Measurements from ENCODE around the gene RFX2. TPM values are rescaled to one million over a fixed set of nuclear protein-coding genes. Genes with fewer than 3 reads are reported as not detected.
"Not testable (repeated sequence)": the region's sequence is repeated elsewhere in the genome, so short reads cannot be mapped to it uniquely, and the experiment has no call there.

RFX2 gene
- total RNA-seq, 1 donor = 81.1 TPM

- DNase-seq (ENCODE audit: low read depth in 2 of 3, low spot score in 2 of 3) = no peak
Observed at GRCh38 chr19:6042776-6043726, 67.2 kb downstream of the RFX2 start.

GRCh38 chr19:6041991-6042481 lies 68.3 kb downstream of the RFX2 start:
- no peak for DNase-seq (ENCODE audit: low read depth in 2 of 3, low spot score in 2 of 3)

- no peak for DNase-seq (ENCODE audit: low read depth in 2 of 3, low spot score in 2 of 3)
Observed at GRCh38 chr19:6041071-6041470, 69.2 kb downstream of the RFX2 start.

GRCh38 chr19:6039566-6040225 lies 70.6 kb downstream of the RFX2 start:
- DNase-seq (ENCODE audit: low read depth in 2 of 3, low spot score in 2 of 3) = no peak

- DNase-seq (ENCODE audit: low read depth in 2 of 3, low spot score in 2 of 3) = no peak
Observed at GRCh38 chr19:6038634-6039405, 71.5 kb downstream of the RFX2 start.

- DNase-seq (ENCODE audit: low read depth in 2 of 3, low spot score in 2 of 3) = no peak
Observed at GRCh38 chr19:6035026-6035425, 75.3 kb downstream of the RFX2 start.

GRCh38 chr19:6034512-6034911 lies 75.8 kb downstream of the RFX2 start:
- no peak for DNase-seq (ENCODE audit: low read depth in 2 of 3, low spot score in 2 of 3)

- DNase-seq (ENCODE audit: low read depth in 2 of 3, low spot score in 2 of 3) = no peak
Observed at GRCh38 chr19:6033744-6034264, 76.5 kb downstream of the RFX2 start.

- no peak for DNase-seq (ENCODE audit: low read depth in 2 of 3, low spot score in 2 of 3)
Observed at GRCh38 chr19:6032827-6033226, 77.5 kb downstream of the RFX2 start.

- DNase-seq (ENCODE audit: low read depth in 2 of 3, low spot score in 2 of 3) = no peak
Observed at GRCh38 chr19:6032381-6032780, 77.9 kb downstream of the RFX2 start.

GRCh38 chr19:6030214-6030507 lies 80.1 kb downstream of the RFX2 start:
- no peak for DNase-seq (ENCODE audit: low read depth in 2 of 3, low spot score in 2 of 3)

- no peak for DNase-seq (ENCODE audit: low read depth in 2 of 3, low spot score in 2 of 3)
Observed at GRCh38 chr19:6026390-6027227, 83.7 kb downstream of the RFX2 start.

GRCh38 chr19:6024756-6025155 lies 85.5 kb downstream of the RFX2 start:
- DNase-seq (ENCODE audit: low read depth in 2 of 3, low spot score in 2 of 3) = not testable (repeated sequence)

- DNase-seq (ENCODE audit: low read depth in 2 of 3, low spot score in 2 of 3) = no peak
Observed at GRCh38 chr19:6023936-6024335, 86.4 kb downstream of the RFX2 start.

- DNase-seq (ENCODE audit: low read depth in 2 of 3, low spot score in 2 of 3) = no peak
Observed at GRCh38 chr19:6023085-6023682, 87.1 kb downstream of the RFX2 start.

GRCh38 chr19:6022570-6023064 lies 87.7 kb downstream of the RFX2 start:
- DNase-seq (ENCODE audit: low read depth in 2 of 3, low spot score in 2 of 3) = no peak

GRCh38 chr19:6021878-6022569 lies 88.3 kb downstream of the RFX2 start:
- DNase-seq (ENCODE audit: low read depth in 2 of 3, low spot score in 2 of 3) = peak; percentile 53 to 90 (median 80)

- no peak for DNase-seq (ENCODE audit: low read depth in 2 of 3, low spot score in 2 of 3)
Observed at GRCh38 chr19:6020972-6021805, 89.1 kb downstream of the RFX2 start.
